ENCODE measurements around the gene TSHZ2.

TSHZ2 gene

GRCh38 chr20:53079261-53079691 lies 107.1 kb downstream of the TSHZ2 start:
- Histone ChIP-seq H3K9ac (ENCODE audit: insufficient read length, low read depth) (no peak overlapping the region), H3K4me3 (ENCODE audit: insufficient read length, low read depth) (no peak overlapping the region), H3K36me3 (ENCODE audit: insufficient read depth, insufficient read length, low read length) (no peaks in the 10 kb centered on the region), H3K4me1 (ENCODE audit: insufficient read depth, insufficient read length) (no peaks in the 10 kb centered on the region), H3K27me3 (ENCODE audit: insufficient read depth, insufficient read length) (no peaks in the 10 kb centered on the region), H3K9me3 (ENCODE audit: insufficient read depth, low read length) (no peaks in the 10 kb centered on the region)
- no peak for DNase-seq (ENCODE audit: low read depth, low spot score)
- TF ChIP-seq ZNF274 (IDR thresholded peaks at IDR 0.05; ENCODE audit: low read depth, low read length) (no peak), SUZ12 (IDR thresholded peaks at IDR 0.05; ENCODE audit: extremely low read depth, insufficient read depth, insufficient read length) (no peak), YY1 (IDR thresholded peaks at IDR 0.05; ENCODE audit: insufficient read depth, insufficient read length) (no peak)

GRCh38 chr20:53079828-53080686 lies 107.9 kb downstream of the TSHZ2 start:
- no peaks in the 10 kb centered on the region for H3K9me3 ChIP-seq (ENCODE audit: insufficient read depth, low read length)
- no peak overlapping the region for H3K4me3 ChIP-seq (ENCODE audit: insufficient read length, low read depth)
- no peaks in the 10 kb centered on the region for H3K36me3 ChIP-seq (ENCODE audit: insufficient read depth, insufficient read length, low read length)
- no peak for DNase-seq (ENCODE audit: low read depth, low spot score)
- no peak overlapping the region for H3K9ac ChIP-seq (ENCODE audit: insufficient read length, low read depth)
- H3K27me3 ChIP-seq (ENCODE audit: insufficient read depth, insufficient read length), result no peaks in the 10 kb centered on the region
- no peak for TF ChIP-seq SUZ12 (IDR thresholded peaks at IDR 0.05; ENCODE audit: extremely low read depth, insufficient read depth, insufficient read length)
- TF ChIP-seq ZNF274 (IDR thresholded peaks at IDR 0.05; ENCODE audit: low read depth, low read length), result no peak
- no peak for TF ChIP-seq YY1 (IDR thresholded peaks at IDR 0.05; ENCODE audit: insufficient read depth, insufficient read length)
- H3K4me1 ChIP-seq (ENCODE audit: insufficient read depth, insufficient read length), result no peaks in the 10 kb centered on the region

GRCh38 chr20:53080687-53080962 lies 108.5 kb downstream of the TSHZ2 start:
- TF ChIP-seq SUZ12 (IDR thresholded peaks at IDR 0.05; ENCODE audit: extremely low read depth, insufficient read depth, insufficient read length) (no peak), YY1 (IDR thresholded peaks at IDR 0.05; ENCODE audit: insufficient read depth, insufficient read length) (no peak), ZNF274 (IDR thresholded peaks at IDR 0.05; ENCODE audit: low read depth, low read length) (no peak)
- H3K4me1 ChIP-seq (ENCODE audit: insufficient read depth, insufficient read length), result no peaks in the 10 kb centered on the region
- H3K9ac ChIP-seq (ENCODE audit: insufficient read length, low read depth), result no peak overlapping the region
- no peak overlapping the region for H3K4me3 ChIP-seq (ENCODE audit: insufficient read length, low read depth)
- H3K36me3 ChIP-seq (ENCODE audit: insufficient read depth, insufficient read length, low read length), result no peaks in the 10 kb centered on the region
- DNase-seq (ENCODE audit: low read depth, low spot score), result no peak
- H3K9me3 ChIP-seq (ENCODE audit: insufficient read depth, low read length), result no peaks in the 10 kb centered on the region
- H3K27me3 ChIP-seq (ENCODE audit: insufficient read depth, insufficient read length), result no peaks in the 10 kb centered on the region

- Histone ChIP-seq H3K4me3 (ENCODE audit: insufficient read length, low read depth) (no peak overlapping the region), H3K9ac (ENCODE audit: insufficient read length, low read depth) (no peak overlapping the region), H3K9me3 (ENCODE audit: insufficient read depth, low read length) (no peaks in the 10 kb centered on the region), H3K4me1 (ENCODE audit: insufficient read depth, insufficient read length) (no peaks in the 10 kb centered on the region), H3K27me3 (ENCODE audit: insufficient read depth, insufficient read length) (no peaks in the 10 kb centered on the region), H3K36me3 (ENCODE audit: insufficient read depth, insufficient read length, low read length) (no peaks in the 10 kb centered on the region)
- DNase-seq (ENCODE audit: low read depth, low spot score), result no peak
- TF ChIP-seq SUZ12 (IDR thresholded peaks at IDR 0.05; ENCODE audit: extremely low read depth, insufficient read depth, insufficient read length) (no peak), YY1 (IDR thresholded peaks at IDR 0.05; ENCODE audit: insufficient read depth, insufficient read length) (no peak), ZNF274 (IDR thresholded peaks at IDR 0.05; ENCODE audit: low read depth, low read length) (no peak)
Observed at GRCh38 chr20:53080969-53081871, 109.1 kb downstream of the TSHZ2 start.

- no peaks in the 10 kb centered on the region for H3K9me3 ChIP-seq (ENCODE audit: insufficient read depth, low read length)
- no peaks in the 10 kb centered on the region for H3K4me1 ChIP-seq (ENCODE audit: insufficient read depth, insufficient read length)
- TF ChIP-seq ZNF274 (IDR thresholded peaks at IDR 0.05; ENCODE audit: low read depth, low read length), result no peak
- TF ChIP-seq SUZ12 (IDR thresholded peaks at IDR 0.05; ENCODE audit: extremely low read depth, insufficient read depth, insufficient read length), result no peak
- no peak for TF ChIP-seq YY1 (IDR thresholded peaks at IDR 0.05; ENCODE audit: insufficient read depth, insufficient read length)
- H3K27me3 ChIP-seq (ENCODE audit: insufficient read depth, insufficient read length), result no peaks in the 10 kb centered on the region
- H3K36me3 ChIP-seq (ENCODE audit: insufficient read depth, insufficient read length, low read length), result no peaks in the 10 kb centered on the region
- no peak for DNase-seq (ENCODE audit: low read depth, low spot score)
- H3K9ac ChIP-seq (ENCODE audit: insufficient read length, low read depth), result no peak overlapping the region
- H3K4me3 ChIP-seq (ENCODE audit: insufficient read length, low read depth), result no peak overlapping the region
Observed at GRCh38 chr20:53081916-53082863, 110.0 kb downstream of the TSHZ2 start.

- no peak for DNase-seq (ENCODE audit: low read depth, low spot score)
- TF ChIP-seq YY1 (IDR thresholded peaks at IDR 0.05; ENCODE audit: insufficient read depth, insufficient read length) (no peak), SUZ12 (IDR thresholded peaks at IDR 0.05; ENCODE audit: extremely low read depth, insufficient read depth, insufficient read length) (no peak), ZNF274 (IDR thresholded peaks at IDR 0.05; ENCODE audit: low read depth, low read length) (no peak)
- Histone ChIP-seq H3K9ac (ENCODE audit: insufficient read length, low read depth) (no peak overlapping the region), H3K4me1 (ENCODE audit: insufficient read depth, insufficient read length) (no peaks in the 10 kb centered on the region), H3K9me3 (ENCODE audit: insufficient read depth, low read length) (no peaks in the 10 kb centered on the region), H3K27me3 (ENCODE audit: insufficient read depth, insufficient read length) (no peaks in the 10 kb centered on the region), H3K36me3 (ENCODE audit: insufficient read depth, insufficient read length, low read length) (no peaks in the 10 kb centered on the region), H3K4me3 (ENCODE audit: insufficient read length, low read depth) (no peak overlapping the region)
Observed at GRCh38 chr20:53083411-53083810, 111.3 kb downstream of the TSHZ2 start.

Data from NT2/D1 (cell line).